ENCODE measurements around the gene SLC39A9. TPM values are rescaled to one million over a fixed set of nuclear protein-coding genes. Genes with fewer than 3 reads are reported as not detected.
A peak's percentile ranks its signal among the peaks of the same experiment; 100 is the strongest.

The SLC39A9 gene
- total RNA-seq, 1 experiment from 2014 or later, result 44.1 TPM

DNA sequence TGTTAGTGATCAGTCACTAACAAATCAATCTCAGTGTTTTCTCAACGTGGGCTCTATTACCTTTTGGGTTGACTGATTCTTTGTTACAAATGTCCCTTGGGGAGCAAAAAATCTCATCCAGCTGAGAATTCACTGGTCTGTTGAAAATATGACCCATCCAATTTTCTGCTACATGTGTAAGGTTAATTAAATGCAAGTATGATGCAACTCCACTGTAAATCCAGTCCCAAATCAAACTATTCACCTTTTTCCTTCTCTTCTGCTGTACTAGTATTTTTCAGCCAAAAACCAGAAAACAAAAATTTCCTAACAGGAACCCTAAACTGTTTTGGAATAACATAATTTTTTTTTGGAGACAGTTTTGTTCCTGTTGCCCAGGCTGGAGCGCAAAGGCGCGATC, 2.6 kb upstream of the SLC39A9 start (continued):
- TF ChIP-seq ZNF219 (CRISPR knock-in tag; IDR thresholded peaks at IDR 0.05; ENCODE audit: borderline replicate concordance), result no peak
- TF ChIP-seq ETV6 (CRISPR knock-in tag; IDR thresholded peaks at IDR 0.05), result no peak

DNA sequence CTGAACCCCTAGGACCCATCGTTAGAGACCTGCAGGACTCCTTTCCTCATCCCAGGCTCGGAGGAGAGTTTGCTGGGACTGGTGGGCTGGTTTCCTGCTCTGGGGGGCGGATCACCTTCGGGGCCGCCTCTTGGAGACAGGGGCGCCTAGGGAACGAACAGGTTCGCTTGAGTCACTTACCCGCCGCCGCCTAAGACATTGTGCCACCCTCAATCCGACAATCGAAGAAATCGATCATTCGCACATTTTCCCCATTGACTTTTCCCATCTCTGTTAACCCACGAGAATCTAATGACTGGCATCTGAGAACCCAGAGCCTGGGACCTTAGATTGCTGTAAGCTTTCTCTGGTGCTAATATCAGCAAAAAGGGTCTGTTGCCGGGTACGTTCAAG, 322 bp downstream of the SLC39A9 start:
- H3K36me3 Mint-ChIP-seq, result peaks cover 32% of the 10 kb centered on the region
- H3K27me3 Mint-ChIP-seq (ENCODE audit: low read depth), result no peaks in the 10 kb centered on the region
- H3K27ac Mint-ChIP-seq, result peak overlapping the region; percentile 100
- H3K4me1 Mint-ChIP-seq, result peaks cover 33% of the 10 kb centered on the region
- no peak for DNase-seq (ENCODE audit: low spot score)
- CTCF ChIA-PET, result interaction anchor here (1.0 to 1.6 kb wide), 3 partner anchors 19 to 149 kb away, joined by 3 read pairs; no protein-coding TSS in a partner anchor
- POLR2A ChIA-PET, result interaction anchor here (1.2 to 1.5 kb wide), 2 partner anchors 60 to 139 kb away, joined by 4 read pairs; partner anchors contain the start of gene GALNT16
- no peak for TF ChIP-seq KAT7 (CRISPR knock-in tag; IDR thresholded peaks at IDR 0.05; ENCODE audit: borderline replicate concordance)
- TF ChIP-seq ZNF263 (CRISPR knock-in tag; IDR thresholded peaks at IDR 0.05; ENCODE audit: low read depth), result no peak
- TF ChIP-seq SOX15 (CRISPR knock-in tag; IDR thresholded peaks at IDR 0.05), result no peak
- TF ChIP-seq GABPB1 (CRISPR knock-in tag; IDR thresholded peaks at IDR 0.05), result no peak
- TF ChIP-seq JUN (CRISPR knock-in tag; IDR thresholded peaks at IDR 0.05), result no peak
- TF ChIP-seq, protein P1, sequence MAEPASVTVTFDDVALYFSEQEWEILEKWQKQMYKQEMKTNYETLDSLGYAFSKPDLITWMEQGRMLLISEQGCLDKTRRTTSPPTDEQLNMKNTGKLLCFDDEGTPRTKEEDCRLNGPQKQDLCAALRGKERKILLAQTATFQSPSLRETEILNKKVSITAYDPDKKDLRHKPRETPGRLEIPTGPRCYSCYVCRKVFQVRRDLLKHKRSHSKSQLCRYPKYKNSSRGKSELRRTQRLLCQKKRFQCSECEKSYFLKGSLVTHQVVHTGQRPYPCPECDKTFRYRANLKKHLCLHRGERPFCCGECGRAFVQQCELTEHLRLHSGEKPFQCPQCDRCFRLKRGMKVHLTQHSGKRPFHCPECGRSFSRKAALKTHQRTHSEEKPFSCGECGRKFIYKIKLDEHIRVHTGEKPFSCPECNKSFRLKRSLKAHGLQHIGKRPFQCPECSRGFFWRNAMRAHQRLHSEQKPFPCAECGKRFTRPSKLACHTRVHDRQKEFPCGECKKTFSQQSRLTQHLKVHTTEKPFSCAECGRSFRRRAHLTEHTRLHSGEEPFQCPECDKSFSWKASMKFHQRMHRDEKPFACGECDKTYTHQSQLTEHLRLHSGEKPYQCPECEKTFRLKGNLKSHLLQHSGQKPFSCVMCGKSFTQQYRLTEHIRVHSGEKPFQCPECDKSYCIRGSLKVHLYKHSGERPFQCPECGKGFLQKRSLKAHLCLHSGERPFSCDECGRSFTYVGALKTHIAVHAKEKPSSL (CRISPR knock-in tag; conservative IDR thresholded peaks at IDR 0.05), result no peak
- TF ChIP-seq, protein P2, sequence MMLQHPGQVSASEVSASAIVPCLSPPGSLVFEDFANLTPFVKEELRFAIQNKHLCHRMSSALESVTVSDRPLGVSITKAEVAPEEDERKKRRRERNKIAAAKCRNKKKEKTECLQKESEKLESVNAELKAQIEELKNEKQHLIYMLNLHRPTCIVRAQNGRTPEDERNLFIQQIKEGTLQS (CRISPR knock-in tag; conservative IDR thresholded peaks at IDR 0.05), result no peak
- no peak for TF ChIP-seq MXD4 (CRISPR knock-in tag; IDR thresholded peaks at IDR 0.05; ENCODE audit: borderline replicate concordance)
- no peak for TF ChIP-seq HMGA2 (CRISPR knock-in tag; IDR thresholded peaks at IDR 0.05)
- TF ChIP-seq, protein P3, sequence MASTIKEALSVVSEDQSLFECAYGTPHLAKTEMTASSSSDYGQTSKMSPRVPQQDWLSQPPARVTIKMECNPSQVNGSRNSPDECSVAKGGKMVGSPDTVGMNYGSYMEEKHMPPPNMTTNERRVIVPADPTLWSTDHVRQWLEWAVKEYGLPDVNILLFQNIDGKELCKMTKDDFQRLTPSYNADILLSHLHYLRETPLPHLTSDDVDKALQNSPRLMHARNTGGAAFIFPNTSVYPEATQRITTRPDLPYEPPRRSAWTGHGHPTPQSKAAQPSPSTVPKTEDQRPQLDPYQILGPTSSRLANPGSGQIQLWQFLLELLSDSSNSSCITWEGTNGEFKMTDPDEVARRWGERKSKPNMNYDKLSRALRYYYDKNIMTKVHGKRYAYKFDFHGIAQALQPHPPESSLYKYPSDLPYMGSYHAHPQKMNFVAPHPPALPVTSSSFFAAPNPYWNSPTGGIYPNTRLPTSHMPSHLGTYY (CRISPR knock-in tag; IDR thresholded peaks at IDR 0.05), result no peak
- TF ChIP-seq, protein P4, sequence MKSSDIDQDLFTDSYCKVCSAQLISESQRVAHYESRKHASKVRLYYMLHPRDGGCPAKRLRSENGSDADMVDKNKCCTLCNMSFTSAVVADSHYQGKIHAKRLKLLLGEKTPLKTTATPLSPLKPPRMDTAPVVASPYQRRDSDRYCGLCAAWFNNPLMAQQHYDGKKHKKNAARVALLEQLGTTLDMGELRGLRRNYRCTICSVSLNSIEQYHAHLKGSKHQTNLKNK (CRISPR knock-in tag; IDR thresholded peaks at IDR 0.05), result no peak
- TF ChIP-seq, protein P5, sequence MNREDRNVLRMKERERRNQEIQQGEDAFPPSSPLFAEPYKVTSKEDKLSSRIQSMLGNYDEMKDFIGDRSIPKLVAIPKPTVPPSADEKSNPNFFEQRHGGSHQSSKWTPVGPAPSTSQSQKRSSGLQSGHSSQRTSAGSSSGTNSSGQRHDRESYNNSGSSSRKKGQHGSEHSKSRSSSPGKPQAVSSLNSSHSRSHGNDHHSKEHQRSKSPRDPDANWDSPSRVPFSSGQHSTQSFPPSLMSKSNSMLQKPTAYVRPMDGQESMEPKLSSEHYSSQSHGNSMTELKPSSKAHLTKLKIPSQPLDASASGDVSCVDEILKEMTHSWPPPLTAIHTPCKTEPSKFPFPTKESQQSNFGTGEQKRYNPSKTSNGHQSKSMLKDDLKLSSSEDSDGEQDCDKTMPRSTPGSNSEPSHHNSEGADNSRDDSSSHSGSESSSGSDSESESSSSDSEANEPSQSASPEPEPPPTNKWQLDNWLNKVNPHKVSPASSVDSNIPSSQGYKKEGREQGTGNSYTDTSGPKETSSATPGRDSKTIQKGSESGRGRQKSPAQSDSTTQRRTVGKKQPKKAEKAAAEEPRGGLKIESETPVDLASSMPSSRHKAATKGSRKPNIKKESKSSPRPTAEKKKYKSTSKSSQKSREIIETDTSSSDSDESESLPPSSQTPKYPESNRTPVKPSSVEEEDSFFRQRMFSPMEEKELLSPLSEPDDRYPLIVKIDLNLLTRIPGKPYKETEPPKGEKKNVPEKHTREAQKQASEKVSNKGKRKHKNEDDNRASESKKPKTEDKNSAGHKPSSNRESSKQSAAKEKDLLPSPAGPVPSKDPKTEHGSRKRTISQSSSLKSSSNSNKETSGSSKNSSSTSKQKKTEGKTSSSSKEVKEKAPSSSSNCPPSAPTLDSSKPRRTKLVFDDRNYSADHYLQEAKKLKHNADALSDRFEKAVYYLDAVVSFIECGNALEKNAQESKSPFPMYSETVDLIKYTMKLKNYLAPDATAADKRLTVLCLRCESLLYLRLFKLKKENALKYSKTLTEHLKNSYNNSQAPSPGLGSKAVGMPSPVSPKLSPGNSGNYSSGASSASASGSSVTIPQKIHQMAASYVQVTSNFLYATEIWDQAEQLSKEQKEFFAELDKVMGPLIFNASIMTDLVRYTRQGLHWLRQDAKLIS (CRISPR knock-in tag; IDR thresholded peaks at IDR 0.05; ENCODE audit: borderline replicate concordance), result no peak
- no peak for TF ChIP-seq TEAD1 (CRISPR knock-in tag; IDR thresholded peaks at IDR 0.05)
- TF ChIP-seq, protein P6, sequence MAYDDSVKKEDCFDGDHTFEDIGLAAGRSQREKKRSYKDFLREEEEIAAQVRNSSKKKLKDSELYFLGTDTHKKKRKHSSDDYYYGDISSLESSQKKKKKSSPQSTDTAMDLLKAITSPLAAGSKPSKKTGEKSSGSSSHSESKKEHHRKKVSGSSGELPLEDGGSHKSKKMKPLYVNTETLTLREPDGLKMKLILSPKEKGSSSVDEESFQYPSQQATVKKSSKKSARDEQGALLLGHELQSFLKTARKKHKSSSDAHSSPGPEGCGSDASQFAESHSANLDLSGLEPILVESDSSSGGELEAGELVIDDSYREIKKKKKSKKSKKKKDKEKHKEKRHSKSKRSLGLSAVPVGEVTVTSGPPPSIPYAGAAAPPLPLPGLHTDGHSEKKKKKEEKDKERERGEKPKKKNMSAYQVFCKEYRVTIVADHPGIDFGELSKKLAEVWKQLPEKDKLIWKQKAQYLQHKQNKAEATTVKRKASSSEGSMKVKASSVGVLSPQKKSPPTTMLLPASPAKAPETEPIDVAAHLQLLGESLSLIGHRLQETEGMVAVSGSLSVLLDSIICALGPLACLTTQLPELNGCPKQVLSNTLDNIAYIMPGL (CRISPR knock-in tag; IDR thresholded peaks at IDR 0.05), result no peak
- no peak for TF ChIP-seq SMAD4 (CRISPR knock-in tag; IDR thresholded peaks at IDR 0.05)
- TF ChIP-seq TP53 (CRISPR knock-in tag; IDR thresholded peaks at IDR 0.05), result no peak
- no peak for TF ChIP-seq EMX1 (CRISPR knock-in tag; IDR thresholded peaks at IDR 0.05)
- TF ChIP-seq ZNF416 (CRISPR knock-in tag; IDR thresholded peaks at IDR 0.05), result no peak
- no peak for TF ChIP-seq NR3C1 (CRISPR knock-in tag; conservative IDR thresholded peaks at IDR 0.05; ENCODE audit: low read depth)
- H3K9me3 Mint-ChIP-seq, result no peaks in the 10 kb centered on the region
- peak; percentile 42 for ATAC-seq
- H3K4me3 Mint-ChIP-seq, result peak overlapping the region; percentile 94
